ENCODE measurements around the gene AP4S1.

GRCh38 chr14:31097081-31097480 lies 71.6 kb downstream of the AP4S1 start:
- TF ChIP-seq CTCF (tag by site-specific recombination; IDR thresholded peaks at IDR 0.05): no peak
- no peak for TF ChIP-seq PBX3 (CRISPR knock-in tag; IDR thresholded peaks at IDR 0.05)
- no peak for TF ChIP-seq ZBTB7A (tag by site-specific recombination; IDR thresholded peaks at IDR 0.05; ENCODE audit: low read depth)
- no peak for TF ChIP-seq REST (tag by site-specific recombination; IDR thresholded peaks at IDR 0.05)
- no peak for TF ChIP-seq ZNF184 (tag by site-specific recombination; IDR thresholded peaks at IDR 0.05)
- no peak for TF ChIP-seq RBAK (tag by site-specific recombination; IDR thresholded peaks at IDR 0.05)
- TF ChIP-seq ZNF707 (tag by site-specific recombination; IDR thresholded peaks at IDR 0.05): no peak
- TF ChIP-seq REPIN1 (tag by site-specific recombination; IDR thresholded peaks at IDR 0.05; ENCODE audit: low read depth): no peak
- TF ChIP-seq ZNF121 (tag by site-specific recombination; IDR thresholded peaks at IDR 0.05): no peak

Data from HEK293 (cell line).